22Rv1 (cell line): ENCODE measurements around the gene DERA.

Experiments
- CTCF ChIP-seq: fragments of 450-650 bp; IDR thresholded peaks from 2 replicates; pipeline ENCODE4 v1.5.1; 2017; ENCODE audit warnings: mild to moderate bottlenecking
- ZFX ChIP-seq: fragments of 450-650 bp; IDR thresholded peaks from 2 replicates; pipeline ENCODE4 v1.6.1; 2017; ENCODE audit warnings: antibody characterized with exemption, borderline replicate concordance

GRCh38 chr12:16075887-16076286, 164.8 kb downstream of the DERA start:
- TF ChIP-seq CTCF (no peak), ZFX (no peak)
